ENCODE measurements around the gene PTH1R. TPM values are rescaled to one million over a fixed set of nuclear protein-coding genes. Genes with fewer than 3 reads are reported as not detected.

The PTH1R gene
- total and polyA plus RNA-seq, 10 of the 15 experiments (the other 5 are each of a cell fraction or from before 2014, with no cell fraction given) = not detected

DNA sequence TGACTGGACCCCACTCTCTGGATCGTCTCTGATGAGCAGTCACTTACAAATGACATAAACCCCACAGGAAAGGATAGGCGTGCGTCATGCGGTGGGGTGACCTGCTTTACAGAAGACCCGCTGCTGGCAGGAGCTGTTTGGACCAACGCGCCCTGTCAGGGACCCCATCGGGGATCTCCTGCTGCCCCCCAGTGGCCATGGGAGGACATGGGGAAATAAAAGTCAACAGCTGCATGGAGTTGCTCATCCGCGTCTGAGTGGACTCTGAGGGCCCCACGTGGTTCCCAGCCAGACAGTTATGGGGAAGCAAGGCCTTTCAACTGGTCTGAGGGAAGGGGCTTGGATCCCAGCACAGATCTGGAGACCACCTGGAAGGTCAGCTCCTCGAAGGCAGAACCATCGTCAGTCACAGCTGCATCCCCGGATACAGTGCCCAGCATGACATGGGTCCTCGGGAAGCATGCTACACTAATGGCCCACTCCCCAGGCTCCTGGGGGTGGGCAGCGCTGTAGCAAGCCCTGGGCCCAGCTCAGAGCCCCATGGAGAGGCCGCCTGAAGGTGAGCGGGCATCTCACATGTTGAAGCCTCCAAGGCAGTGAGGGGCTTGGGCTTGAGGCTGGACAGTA, 32.1 kb downstream of the PTH1R start:
- intact Hi-C loops (cut with micrococcal nuclease; ENCODE audit: unreplicated experiment) = loop anchor here (1.0 kb wide), 1 partner anchor 43 kb away; no protein-coding TSS in a partner anchor
- H2AFZ ChIP-seq (ENCODE audit: control insufficient read depth, low read depth, low read length) = no peak overlapping the region
- no peaks in the 10 kb centered on the region for H3K79me2 ChIP-seq (ENCODE audit: control insufficient read depth, insufficient read depth, low read length)
- peak; percentile 93 for ATAC-seq
- ChIA-PET POLR2A (interaction anchor here (0.6 kb wide), 1 partner anchor 67 kb away, joined by 3 read pairs; no protein-coding TSS in a partner anchor), CTCF (interaction anchor here (0.5 to 1.8 kb wide), 39 partner anchors 8 to 1293 kb away, joined by 3 to 20 read pairs (median 4); no protein-coding TSS in a partner anchor), RAD21 (ENCODE audit: unreplicated experiment) (interaction anchor here (0.7 to 1.6 kb wide), 15 partner anchors 9 to 414 kb away, joined by 3 to 7 read pairs (median 4); no protein-coding TSS in a partner anchor), SMC1A (ENCODE audit: uncharacterized antibody, unreplicated experiment) (interaction anchor here (0.5 to 1.8 kb wide), 12 partner anchors 14 to 511 kb away, joined by 3 to 8 read pairs (median 3); no protein-coding TSS in a partner anchor)
- H3K4me1 ChIP-seq (ENCODE audit: control insufficient read depth, insufficient read depth, low read length) = peaks cover 5% of the 10 kb centered on the region
- in situ Hi-C loops (cut with MboI) = no loop called here
- H3K4me3 ChIP-seq = no peak overlapping the region
- no peak for FAIRE-seq
- no peak overlapping the region for H3K27ac ChIP-seq (ENCODE audit: control insufficient read depth, insufficient read depth)
- no TSS peak for BruUV-seq (replicated peaks)
- H3K9me3 ChIP-seq (replicated peaks; ENCODE audit: control insufficient read depth, insufficient read depth, low read length) = no peaks in the 10 kb centered on the region
- H3K27me3 ChIP-seq (replicated peaks in 1 of 2; ENCODE audit: control insufficient read depth in 2 of 2, insufficient read depth in 2 of 2, low read length in 1 of 2) = no peaks in the 10 kb centered on the region
- no peak overlapping the region for H3K4me2 ChIP-seq (ENCODE audit: control insufficient read depth, insufficient read depth)
- H4K20me1 ChIP-seq (ENCODE audit: control insufficient read depth, insufficient read depth) = no peaks in the 10 kb centered on the region
- H3K9ac ChIP-seq (ENCODE audit: control insufficient read depth, insufficient read depth, low read length) = no peak overlapping the region
- WGBS (ENCODE audit: insufficient coverage, insufficient replicate concordance, low lambda C conversion rate, missing lambda C conversion rate) = 17% methylated on average over 18 of the region's 18 CpGs
- no peak for DNase-seq (ENCODE audit: low read depth, low spot score)
- H3K36me3 ChIP-seq (ENCODE audit: control insufficient read depth in 2 of 2, insufficient read depth in 2 of 2, low read length in 1 of 2) = 0 out of 4 replicates have a peak, but pooled peaks cover 0 to 3% of the 10 kb centered on the region in 2 experiments
- TF ChIP-seq, protein P1, sequence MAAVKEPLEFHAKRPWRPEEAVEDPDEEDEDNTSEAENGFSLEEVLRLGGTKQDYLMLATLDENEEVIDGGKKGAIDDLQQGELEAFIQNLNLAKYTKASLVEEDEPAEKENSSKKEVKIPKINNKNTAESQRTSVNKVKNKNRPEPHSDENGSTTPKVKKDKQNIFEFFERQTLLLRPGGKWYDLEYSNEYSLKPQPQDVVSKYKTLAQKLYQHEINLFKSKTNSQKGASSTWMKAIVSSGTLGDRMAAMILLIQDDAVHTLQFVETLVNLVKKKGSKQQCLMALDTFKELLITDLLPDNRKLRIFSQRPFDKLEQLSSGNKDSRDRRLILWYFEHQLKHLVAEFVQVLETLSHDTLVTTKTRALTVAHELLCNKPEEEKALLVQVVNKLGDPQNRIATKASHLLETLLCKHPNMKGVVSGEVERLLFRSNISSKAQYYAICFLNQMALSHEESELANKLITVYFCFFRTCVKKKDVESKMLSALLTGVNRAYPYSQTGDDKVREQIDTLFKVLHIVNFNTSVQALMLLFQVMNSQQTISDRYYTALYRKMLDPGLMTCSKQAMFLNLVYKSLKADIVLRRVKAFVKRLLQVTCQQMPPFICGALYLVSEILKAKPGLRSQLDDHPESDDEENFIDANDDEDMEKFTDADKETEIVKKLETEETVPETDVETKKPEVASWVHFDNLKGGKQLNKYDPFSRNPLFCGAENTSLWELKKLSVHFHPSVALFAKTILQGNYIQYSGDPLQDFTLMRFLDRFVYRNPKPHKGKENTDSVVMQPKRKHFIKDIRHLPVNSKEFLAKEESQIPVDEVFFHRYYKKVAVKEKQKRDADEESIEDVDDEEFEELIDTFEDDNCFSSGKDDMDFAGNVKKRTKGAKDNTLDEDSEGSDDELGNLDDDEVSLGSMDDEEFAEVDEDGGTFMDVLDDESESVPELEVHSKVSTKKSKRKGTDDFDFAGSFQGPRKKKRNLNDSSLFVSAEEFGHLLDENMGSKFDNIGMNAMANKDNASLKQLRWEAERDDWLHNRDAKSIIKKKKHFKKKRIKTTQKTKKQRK (IDR thresholded peaks at IDR 0.05; ENCODE audit: low read depth, low read length) = no peak
- TF ChIP-seq CHD2 (IDR thresholded peaks at IDR 0.05; ENCODE audit: borderline replicate concordance, low read depth, low read length) = 0 out of 2 replicates have a peak, but pooled peaks have one; percentile 6
- TF ChIP-seq FOXM1 (IDR thresholded peaks at IDR 0.05; ENCODE audit: low read depth, low read length) = no peak
- no peak for TF ChIP-seq PRDM15 (CRISPR knock-in tag; IDR thresholded peaks at IDR 0.05)
- peak; percentile 74 for TF ChIP-seq SMC3 (IDR thresholded peaks at IDR 0.05; ENCODE audit: borderline replicate concordance, low read length)
- TF ChIP-seq MYC (IDR thresholded peaks at IDR 0.05; ENCODE audit: insufficient read depth, insufficient read length, insufficient replicate concordance, low read length, severe bottlenecking) = no peak
- no peak for TF ChIP-seq KDM1A (IDR thresholded peaks at IDR 0.05; ENCODE audit: borderline replicate concordance)
- TF ChIP-seq, protein P2, sequence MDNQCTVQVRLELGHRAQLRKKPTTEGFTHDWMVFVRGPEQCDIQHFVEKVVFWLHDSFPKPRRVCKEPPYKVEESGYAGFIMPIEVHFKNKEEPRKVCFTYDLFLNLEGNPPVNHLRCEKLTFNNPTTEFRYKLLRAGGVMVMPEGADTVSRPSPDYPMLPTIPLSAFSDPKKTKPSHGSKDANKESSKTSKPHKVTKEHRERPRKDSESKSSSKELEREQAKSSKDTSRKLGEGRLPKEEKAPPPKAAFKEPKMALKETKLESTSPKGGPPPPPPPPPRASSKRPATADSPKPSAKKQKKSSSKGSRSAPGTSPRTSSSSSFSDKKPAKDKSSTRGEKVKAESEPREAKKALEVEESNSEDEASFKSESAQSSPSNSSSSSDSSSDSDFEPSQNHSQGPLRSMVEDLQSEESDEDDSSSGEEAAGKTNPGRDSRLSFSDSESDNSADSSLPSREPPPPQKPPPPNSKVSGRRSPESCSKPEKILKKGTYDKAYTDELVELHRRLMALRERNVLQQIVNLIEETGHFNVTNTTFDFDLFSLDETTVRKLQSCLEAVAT (IDR thresholded peaks at IDR 0.05) = no peak
- TF ChIP-seq ZSCAN29 (IDR thresholded peaks at IDR 0.05) = no peak
- TF ChIP-seq NR2C1 (IDR thresholded peaks at IDR 0.05) = no peak
- TF ChIP-seq RCOR1 (conservative IDR thresholded peaks at IDR 0.05; ENCODE audit: low read depth, low read length) = no peak

Measured in GM12878 (cell line).